PFSK-1 (cell line): ENCODE results near the gene SMARCA1.

Experiments
- FOXP2 ChIP-seq: optimal IDR thresholded peaks from 2 replicates; pipeline ENCODE3; 2011; ENCODE audit warnings: borderline replicate concordance, control low read depth, inconsistent platforms; ENCODE audit not compliant: insufficient read depth; ENCODE audit errors: extremely low read length, extremely low read depth
- POLR2AphosphoS5 ChIP-seq: IDR thresholded peaks from 2 replicates; pipeline ENCODE4 v1.6.1; 2012; ENCODE audit warnings: low read depth, mild to moderate bottlenecking, control low read depth, low read length, moderate library complexity
- SIN3A ChIP-seq: IDR thresholded peaks from 2 replicates; pipeline ENCODE4 v1.6.1; 2012; ENCODE audit warnings: mild to moderate bottlenecking, low read length, moderate library complexity, borderline replicate concordance; ENCODE audit not compliant: insufficient read depth
- TAF1 ChIP-seq: IDR thresholded peaks from 2 replicates; pipeline ENCODE4 v1.6.1; 2012; ENCODE audit warnings: low read length, control low read depth, borderline replicate concordance; ENCODE audit not compliant: insufficient read depth
- TF ChIP-seq, protein P1 (sequence below), 2 experiments: IDR thresholded peaks; 2 replicates each; pipeline versions ENCODE4 v1.6.1 to v1.8.0; 2011 to 2012; ENCODE audit warnings: low read depth in 2 of 2, low read length in 2 of 2, control low read depth in 1 of 2, inconsistent platforms in 1 of 2, mild to moderate bottlenecking in 1 of 2, moderate library complexity in 1 of 2; ENCODE audit not compliant: insufficient read depth in 1 of 2

DNA sequence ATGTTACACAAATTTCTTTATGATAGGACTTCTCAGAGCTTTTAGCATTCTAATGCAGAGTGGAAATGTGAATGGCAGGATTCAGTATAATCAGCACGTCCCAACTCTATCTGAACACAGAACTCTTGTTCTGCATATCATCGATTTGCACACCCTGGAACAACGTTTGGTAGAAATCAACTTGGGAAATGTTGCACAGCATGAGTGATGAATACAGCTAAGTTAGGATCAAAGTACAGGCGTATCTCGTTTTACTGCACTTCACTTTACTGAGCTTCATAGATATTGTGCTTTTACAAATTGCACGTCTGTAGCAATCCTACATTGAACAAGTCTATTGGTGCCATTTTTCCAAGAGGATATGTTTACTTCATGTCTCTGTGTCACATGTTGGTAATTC lies 70.8 kb downstream of the SMARCA1 start:
- no peak for TF ChIP-seq SIN3A
- TF ChIP-seq, protein P1, sequence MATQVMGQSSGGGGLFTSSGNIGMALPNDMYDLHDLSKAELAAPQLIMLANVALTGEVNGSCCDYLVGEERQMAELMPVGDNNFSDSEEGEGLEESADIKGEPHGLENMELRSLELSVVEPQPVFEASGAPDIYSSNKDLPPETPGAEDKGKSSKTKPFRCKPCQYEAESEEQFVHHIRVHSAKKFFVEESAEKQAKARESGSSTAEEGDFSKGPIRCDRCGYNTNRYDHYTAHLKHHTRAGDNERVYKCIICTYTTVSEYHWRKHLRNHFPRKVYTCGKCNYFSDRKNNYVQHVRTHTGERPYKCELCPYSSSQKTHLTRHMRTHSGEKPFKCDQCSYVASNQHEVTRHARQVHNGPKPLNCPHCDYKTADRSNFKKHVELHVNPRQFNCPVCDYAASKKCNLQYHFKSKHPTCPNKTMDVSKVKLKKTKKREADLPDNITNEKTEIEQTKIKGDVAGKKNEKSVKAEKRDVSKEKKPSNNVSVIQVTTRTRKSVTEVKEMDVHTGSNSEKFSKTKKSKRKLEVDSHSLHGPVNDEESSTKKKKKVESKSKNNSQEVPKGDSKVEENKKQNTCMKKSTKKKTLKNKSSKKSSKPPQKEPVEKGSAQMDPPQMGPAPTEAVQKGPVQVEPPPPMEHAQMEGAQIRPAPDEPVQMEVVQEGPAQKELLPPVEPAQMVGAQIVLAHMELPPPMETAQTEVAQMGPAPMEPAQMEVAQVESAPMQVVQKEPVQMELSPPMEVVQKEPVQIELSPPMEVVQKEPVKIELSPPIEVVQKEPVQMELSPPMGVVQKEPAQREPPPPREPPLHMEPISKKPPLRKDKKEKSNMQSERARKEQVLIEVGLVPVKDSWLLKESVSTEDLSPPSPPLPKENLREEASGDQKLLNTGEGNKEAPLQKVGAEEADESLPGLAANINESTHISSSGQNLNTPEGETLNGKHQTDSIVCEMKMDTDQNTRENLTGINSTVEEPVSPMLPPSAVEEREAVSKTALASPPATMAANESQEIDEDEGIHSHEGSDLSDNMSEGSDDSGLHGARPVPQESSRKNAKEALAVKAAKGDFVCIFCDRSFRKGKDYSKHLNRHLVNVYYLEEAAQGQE (IDR thresholded peaks at IDR 0.05; ENCODE audit: insufficient read depth in 1 of 2, low read depth in 2 of 2, low read length in 2 of 2): no peak
- TF ChIP-seq POLR2AphosphoS5: no peak
- TF ChIP-seq TAF1: no peak
- TF ChIP-seq FOXP2: no peak
